ENCODE measurements around the gene ADAM12.

ADAM12 gene

GRCh38 chr10:126387931-126388911 is at the start of gene ADAM12:
ADAM12 (minus strand) TSS chr10:126388477; CDS start chr10:126388145, 332 bp downstream.
- DNase-seq: no peak

GRCh38 chr10:126437635-126438406 is 49.5 kb upstream of the ADAM12 start:
- DNase-seq: no peak

- no peak for DNase-seq
Observed at GRCh38 chr10:126434235-126434634, 46.0 kb upstream of the ADAM12 start.

- DNase-seq: no peak
Observed at GRCh38 chr10:126433351-126433750, 45.1 kb upstream of the ADAM12 start.

- DNase-seq: no peak
Observed at GRCh38 chr10:126432507-126432906, 44.2 kb upstream of the ADAM12 start.

GRCh38 chr10:126431816-126432215 is 43.5 kb upstream of the ADAM12 start:
- DNase-seq: no peak

- DNase-seq: no peak
Observed at GRCh38 chr10:126430512-126430911, 42.2 kb upstream of the ADAM12 start.

- no peak for DNase-seq
Observed at GRCh38 chr10:126429275-126429674, 41.0 kb upstream of the ADAM12 start.

- no peak for DNase-seq
Observed at GRCh38 chr10:126425489-126426065, 37.3 kb upstream of the ADAM12 start.

- no peak for DNase-seq
Observed at GRCh38 chr10:126425032-126425431, 36.8 kb upstream of the ADAM12 start.

GRCh38 chr10:126423732-126424491 is 35.6 kb upstream of the ADAM12 start:
- DNase-seq: no peak

GRCh38 chr10:126422567-126422966 is 34.3 kb upstream of the ADAM12 start:
- DNase-seq: no peak

- DNase-seq: no peak
Observed at GRCh38 chr10:126421756-126422256, 33.5 kb upstream of the ADAM12 start.

- DNase-seq: no peak
Observed at GRCh38 chr10:126420567-126421300, 32.5 kb upstream of the ADAM12 start.

GRCh38 chr10:126417220-126417825 is 29.0 kb upstream of the ADAM12 start:
- DNase-seq: no peak

- DNase-seq: no peak
Observed at GRCh38 chr10:126409821-126410220, 21.5 kb upstream of the ADAM12 start.

- DNase-seq: no peak
Observed at GRCh38 chr10:126408953-126409641, 20.8 kb upstream of the ADAM12 start.

- no peak for DNase-seq
Observed at GRCh38 chr10:126407831-126408230, 19.6 kb upstream of the ADAM12 start.

- DNase-seq: no peak
Observed at GRCh38 chr10:126405239-126405775, 17.0 kb upstream of the ADAM12 start.

Measured in CD4-positive, alpha-beta T cell treated with Interleukin-10 for 1 hour (primary cell).